ENCODE results near the gene STMN3.

DNA sequence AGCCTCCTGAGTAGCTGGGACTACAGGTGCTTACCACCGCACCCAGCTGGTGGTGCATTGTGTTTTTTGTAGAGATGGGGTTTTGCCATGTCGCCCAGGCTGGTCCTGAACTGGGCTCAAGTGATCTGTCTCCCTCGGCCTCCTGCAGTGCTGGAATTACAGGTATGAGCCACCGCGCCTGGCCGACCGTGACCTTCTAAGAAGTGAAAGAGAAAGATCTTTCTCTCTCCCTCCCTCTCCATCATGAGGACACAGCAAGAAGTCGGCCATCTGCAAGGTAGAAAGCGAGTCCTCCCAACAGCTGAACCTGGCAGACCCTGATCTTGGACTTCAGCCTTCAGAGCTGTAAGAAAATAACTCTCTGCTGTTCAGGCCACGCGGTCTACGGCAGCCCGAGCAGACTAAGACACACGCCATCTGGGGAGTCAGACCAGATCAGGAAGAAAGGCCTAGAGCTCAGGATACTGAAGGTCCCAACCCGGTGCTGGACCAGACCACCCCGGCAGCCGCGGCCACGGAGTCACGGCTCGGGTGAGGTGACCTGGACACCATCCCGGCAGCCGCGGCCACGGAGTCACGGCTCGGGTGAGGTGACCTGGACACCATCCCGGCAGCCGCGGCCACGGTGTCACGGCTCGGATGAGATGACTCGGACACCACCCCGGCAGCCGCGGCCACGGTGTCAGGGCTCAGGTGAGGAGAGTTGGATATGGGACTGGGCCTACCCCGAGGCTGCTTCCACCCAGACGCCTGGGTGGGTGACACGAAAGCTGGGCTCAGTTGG lies 35.9 kb downstream of the STMN3 start:
- TF ChIP-seq, protein P1, sequence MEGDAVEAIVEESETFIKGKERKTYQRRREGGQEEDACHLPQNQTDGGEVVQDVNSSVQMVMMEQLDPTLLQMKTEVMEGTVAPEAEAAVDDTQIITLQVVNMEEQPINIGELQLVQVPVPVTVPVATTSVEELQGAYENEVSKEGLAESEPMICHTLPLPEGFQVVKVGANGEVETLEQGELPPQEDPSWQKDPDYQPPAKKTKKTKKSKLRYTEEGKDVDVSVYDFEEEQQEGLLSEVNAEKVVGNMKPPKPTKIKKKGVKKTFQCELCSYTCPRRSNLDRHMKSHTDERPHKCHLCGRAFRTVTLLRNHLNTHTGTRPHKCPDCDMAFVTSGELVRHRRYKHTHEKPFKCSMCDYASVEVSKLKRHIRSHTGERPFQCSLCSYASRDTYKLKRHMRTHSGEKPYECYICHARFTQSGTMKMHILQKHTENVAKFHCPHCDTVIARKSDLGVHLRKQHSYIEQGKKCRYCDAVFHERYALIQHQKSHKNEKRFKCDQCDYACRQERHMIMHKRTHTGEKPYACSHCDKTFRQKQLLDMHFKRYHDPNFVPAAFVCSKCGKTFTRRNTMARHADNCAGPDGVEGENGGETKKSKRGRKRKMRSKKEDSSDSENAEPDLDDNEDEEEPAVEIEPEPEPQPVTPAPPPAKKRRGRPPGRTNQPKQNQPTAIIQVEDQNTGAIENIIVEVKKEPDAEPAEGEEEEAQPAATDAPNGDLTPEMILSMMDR (IDR thresholded peaks at IDR 0.05): no peak
- TF ChIP-seq PRRX2 (CRISPR knock-in tag; IDR thresholded peaks at IDR 0.05): no peak
- TF ChIP-seq CBFB (CRISPR knock-in tag; IDR thresholded peaks at IDR 0.05; ENCODE audit: low read depth): no peak

Measured in WTC11 (cell line).